ENCODE measurements around the gene TTC7B.

Gene TTC7B

GRCh38 chr14:90579088-90579487 is 237.1 kb downstream of the TTC7B start:
- Histone ChIP-seq H3K4me1 (ENCODE audit: insufficient read depth, low read length) (no peaks in the 10 kb centered on the region), H3K9ac (ENCODE audit: low read depth, low read length) (no peak overlapping the region), H2AFZ (ENCODE audit: low read depth, low read length) (no peak overlapping the region), H3K27me3 (ENCODE audit: insufficient read depth, low read length, poor library complexity) (no peaks in the 10 kb centered on the region), H3K79me2 (ENCODE audit: insufficient read depth, low read length) (no peaks in the 10 kb centered on the region), H3K9me3 (ENCODE audit: insufficient read depth, low read length, severe bottlenecking) (no peaks in the 10 kb centered on the region), H3K27ac (ENCODE audit: low read length) (no peak overlapping the region), H3K36me3 (ENCODE audit: insufficient read depth, low read length) (no peaks in the 10 kb centered on the region), H4K20me1 (ENCODE audit: insufficient read depth, low read length) (no peaks in the 10 kb centered on the region; the same call in 1 of the 2 replicates), H3K4me2 (ENCODE audit: insufficient read depth, low read length) (no peak overlapping the region), H3K4me3 (ENCODE audit: low read depth in 1 of 2, low read length in 2 of 2) (no peak overlapping the region)
- no peak for TF ChIP-seq EZH2 (IDR thresholded peaks at IDR 0.05; ENCODE audit: borderline replicate concordance, low read depth, low read length, severe bottlenecking)
- TF ChIP-seq, protein P1, sequence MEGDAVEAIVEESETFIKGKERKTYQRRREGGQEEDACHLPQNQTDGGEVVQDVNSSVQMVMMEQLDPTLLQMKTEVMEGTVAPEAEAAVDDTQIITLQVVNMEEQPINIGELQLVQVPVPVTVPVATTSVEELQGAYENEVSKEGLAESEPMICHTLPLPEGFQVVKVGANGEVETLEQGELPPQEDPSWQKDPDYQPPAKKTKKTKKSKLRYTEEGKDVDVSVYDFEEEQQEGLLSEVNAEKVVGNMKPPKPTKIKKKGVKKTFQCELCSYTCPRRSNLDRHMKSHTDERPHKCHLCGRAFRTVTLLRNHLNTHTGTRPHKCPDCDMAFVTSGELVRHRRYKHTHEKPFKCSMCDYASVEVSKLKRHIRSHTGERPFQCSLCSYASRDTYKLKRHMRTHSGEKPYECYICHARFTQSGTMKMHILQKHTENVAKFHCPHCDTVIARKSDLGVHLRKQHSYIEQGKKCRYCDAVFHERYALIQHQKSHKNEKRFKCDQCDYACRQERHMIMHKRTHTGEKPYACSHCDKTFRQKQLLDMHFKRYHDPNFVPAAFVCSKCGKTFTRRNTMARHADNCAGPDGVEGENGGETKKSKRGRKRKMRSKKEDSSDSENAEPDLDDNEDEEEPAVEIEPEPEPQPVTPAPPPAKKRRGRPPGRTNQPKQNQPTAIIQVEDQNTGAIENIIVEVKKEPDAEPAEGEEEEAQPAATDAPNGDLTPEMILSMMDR (IDR thresholded peaks at IDR 0.05; ENCODE audit: borderline replicate concordance, extremely low read depth, low read length, poor library complexity, severe bottlenecking): no peak
- ATAC-seq (ENCODE audit: insufficient read depth, low read depth): no peak
- DNase-seq: no peak

DNA sequence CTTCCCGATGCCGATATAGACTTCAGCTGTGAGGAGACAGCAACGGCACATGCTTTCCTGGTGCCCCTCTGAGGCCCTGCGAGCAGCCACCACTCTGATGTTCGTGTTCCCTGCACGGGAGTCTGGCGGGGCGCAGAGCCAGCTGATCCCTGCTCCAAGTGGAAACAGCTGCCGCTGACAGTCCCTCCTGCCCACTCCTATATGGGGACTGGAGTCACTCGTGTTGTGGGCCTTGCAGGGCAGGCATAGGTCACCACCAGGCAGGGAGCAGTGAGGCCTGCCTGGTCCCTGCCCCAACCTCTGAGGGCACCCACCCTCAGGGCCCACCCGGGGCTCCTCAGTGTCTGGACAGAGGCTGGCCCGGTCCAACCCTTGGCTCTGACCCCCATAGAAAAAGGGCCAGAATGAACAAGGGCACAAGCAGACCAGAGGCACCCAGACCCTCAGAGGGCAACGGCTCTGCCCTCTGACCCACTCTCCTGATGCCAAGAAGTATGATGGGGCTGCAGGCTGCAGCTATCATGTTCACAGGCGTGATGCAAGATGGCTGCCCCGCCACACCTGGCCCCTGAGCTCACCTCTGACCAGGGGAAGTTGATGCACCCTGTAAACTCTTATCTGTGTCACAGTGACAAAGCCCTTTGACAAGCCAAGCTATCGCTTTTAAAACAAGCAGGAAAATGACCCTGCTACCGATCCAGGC is 237.8 kb downstream of the TTC7B start:
- Histone ChIP-seq H3K27me3 (ENCODE audit: insufficient read depth, low read length, poor library complexity) (no peaks in the 10 kb centered on the region), H3K4me2 (ENCODE audit: insufficient read depth, low read length) (no peak overlapping the region), H3K9ac (ENCODE audit: low read depth, low read length) (no peak overlapping the region), H3K27ac (ENCODE audit: low read length) (no peak overlapping the region), H3K36me3 (ENCODE audit: insufficient read depth, low read length) (no peaks in the 10 kb centered on the region), H3K4me1 (ENCODE audit: insufficient read depth, low read length) (no peaks in the 10 kb centered on the region), H3K79me2 (ENCODE audit: insufficient read depth, low read length) (no peaks in the 10 kb centered on the region), H2AFZ (ENCODE audit: low read depth, low read length) (no peak overlapping the region), H3K9me3 (ENCODE audit: insufficient read depth, low read length, severe bottlenecking) (no peaks in the 10 kb centered on the region), H4K20me1 (ENCODE audit: insufficient read depth, low read length) (no peaks in the 10 kb centered on the region; the same call in 1 of the 2 replicates), H3K4me3 (ENCODE audit: low read depth in 1 of 2, low read length in 2 of 2) (no peak overlapping the region)
- no peak for TF ChIP-seq EZH2 (IDR thresholded peaks at IDR 0.05; ENCODE audit: borderline replicate concordance, low read depth, low read length, severe bottlenecking)
- TF ChIP-seq, protein P1 (IDR thresholded peaks at IDR 0.05; ENCODE audit: borderline replicate concordance, extremely low read depth, low read length, poor library complexity, severe bottlenecking): no peak
- ATAC-seq (ENCODE audit: insufficient read depth, low read depth): no peak
- DNase-seq: no peak

DNA sequence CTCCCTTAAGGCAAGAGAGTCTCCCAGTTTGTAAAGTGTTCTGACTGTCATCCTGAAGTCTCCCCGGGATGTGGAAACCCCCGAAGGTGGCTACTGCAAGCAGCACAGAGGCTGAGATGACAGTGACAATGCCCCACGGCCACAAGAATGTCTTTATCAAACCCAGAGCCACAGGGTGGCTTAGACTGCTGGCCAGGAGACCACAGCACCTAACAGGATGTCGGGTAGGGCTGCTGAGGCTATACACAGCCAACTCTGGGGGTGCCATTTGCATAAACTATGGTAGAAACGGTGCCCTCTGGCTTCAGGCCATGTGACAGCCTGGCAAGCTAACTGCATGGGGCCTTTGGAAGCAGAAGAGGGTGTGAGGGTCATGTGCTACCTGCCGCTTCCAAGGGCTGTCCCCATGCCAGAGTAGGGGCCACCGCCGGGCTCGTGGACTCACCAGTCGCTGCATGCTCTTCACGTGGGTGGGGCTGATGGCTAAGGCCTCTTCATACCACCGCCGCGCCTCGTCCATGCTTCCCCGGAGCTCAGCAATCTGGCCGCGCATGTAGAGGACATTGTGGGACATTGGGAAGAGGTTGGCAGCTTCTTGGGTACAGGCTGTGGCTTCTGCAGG is 238.5 kb downstream of the TTC7B start:
- H3K9ac ChIP-seq (ENCODE audit: low read depth, low read length): no peak overlapping the region
- ATAC-seq (ENCODE audit: insufficient read depth, low read depth): no peak
- no peak overlapping the region for H3K4me2 ChIP-seq (ENCODE audit: insufficient read depth, low read length)
- no peak for DNase-seq
- no peaks in the 10 kb centered on the region for H3K9me3 ChIP-seq (ENCODE audit: insufficient read depth, low read length, severe bottlenecking)
- H3K27ac ChIP-seq (ENCODE audit: low read length): no peak overlapping the region
- TF ChIP-seq EZH2 (IDR thresholded peaks at IDR 0.05; ENCODE audit: borderline replicate concordance, low read depth, low read length, severe bottlenecking): no peak
- TF ChIP-seq, protein P1 (IDR thresholded peaks at IDR 0.05; ENCODE audit: borderline replicate concordance, extremely low read depth, low read length, poor library complexity, severe bottlenecking): no peak
- H2AFZ ChIP-seq (ENCODE audit: low read depth, low read length): no peak overlapping the region
- H4K20me1 ChIP-seq (ENCODE audit: insufficient read depth, low read length): no peaks in the 10 kb centered on the region; the same call in 1 of the 2 replicates
- H3K79me2 ChIP-seq (ENCODE audit: insufficient read depth, low read length): no peaks in the 10 kb centered on the region
- H3K4me1 ChIP-seq (ENCODE audit: insufficient read depth, low read length): no peaks in the 10 kb centered on the region
- H3K36me3 ChIP-seq (ENCODE audit: insufficient read depth, low read length): no peaks in the 10 kb centered on the region
- H3K27me3 ChIP-seq (ENCODE audit: insufficient read depth, low read length, poor library complexity): no peaks in the 10 kb centered on the region
- no peak overlapping the region for H3K4me3 ChIP-seq (ENCODE audit: low read depth in 1 of 2, low read length in 2 of 2)
